ENCODE measurements around the gene RALY. TPM values are rescaled to one million over a fixed set of nuclear protein-coding genes. Genes with fewer than 3 reads are reported as not detected.

Gene RALY
- total RNA-seq (100 to 1,000 TPM; 159 to 160 TPM), polyA plus RNA-seq (230 TPM)

- Mint-ChIP-seq H3K4me1 (peaks cover 57 to 83% (median 78%) of the 10 kb centered on the region in 3 donors), H3K27me3 (peaks cover 0 to 6% of the 10 kb centered on the region in 2 donors), H3K36me3 (peaks cover 0 to 19% (median 4%) of the 10 kb centered on the region in 3 donors), H3K27ac (peak within 1 kb of the TSS; percentile 96 to 99 (median 98)), H3K4me3 (peak within 1 kb of the TSS; percentile 97 to 99 (median 98)), H3K9me3 (no peaks in the 10 kb centered on the region)
- Histone ChIP-seq H3K4me3 (ENCODE audit: low read length) (peak within 1 kb of the TSS; percentile 88), H3K9me3 (ENCODE audit: low read length) (no peaks in the 10 kb centered on the region), H3K27me3 (ENCODE audit: insufficient read depth, low read length, poor library complexity, severe bottlenecking) (no peaks in the 10 kb centered on the region), H3K36me3 (ENCODE audit: insufficient read depth, low read length) (no peaks in the 10 kb centered on the region), H3K27ac (ENCODE audit: low read depth, low read length) (peak within 1 kb of the TSS; percentile 82), H3K4me1 (ENCODE audit: insufficient read depth, low read length) (peaks cover 60% of the 10 kb centered on the region)
- ChIA-PET CTCF (interaction anchor here (0.8 to 1.5 kb wide), 7 partner anchors 8 to 1960 kb away, joined by 3 to 4 read pairs (median 3); partner anchors contain the start of genes EIF2S2 and SCAND1), POLR2A (interaction anchor here (0.6 to 2.6 kb wide), 17 partner anchors 13 to 811 kb away, joined by 3 to 22 read pairs (median 4); partner anchors contain the start of genes CHMP4B, EIF2S2, ITCH and PIGU)
- DNase-seq, result peak; percentile 92 to 98 (median 96)
Measured at GRCh38 chr20:33993576-33994221, at the start of gene RALY. Gene RALY, plus strand, starts transcription at chr20:33993911. Its CDS starts 78,164 bp downstream, at chr20:34072075.

GRCh38 chr20:33944914-33945313 lies 48.8 kb upstream of the RALY start:
- Mint-ChIP-seq H3K36me3 (peaks cover 0 to 17% (median 1%) of the 10 kb centered on the region in 3 donors), H3K4me3 (no peak overlapping the region), H3K27me3 (peaks cover 6 to 7% of the 10 kb centered on the region in 2 donors), H3K9me3 (peaks cover 10 to 24% (median 23%) of the 10 kb centered on the region in 5 donors), H3K27ac (no peak overlapping the region), H3K4me1 (no peaks in the 10 kb centered on the region)
- no peak for DNase-seq
- H3K4me3 ChIP-seq (ENCODE audit: low read length), result no peak overlapping the region
- H3K9me3 ChIP-seq (ENCODE audit: low read length), result peaks cover 16% of the 10 kb centered on the region
- H3K27me3 ChIP-seq (ENCODE audit: insufficient read depth, low read length, poor library complexity, severe bottlenecking), result no peaks in the 10 kb centered on the region
- no peaks in the 10 kb centered on the region for H3K4me1 ChIP-seq (ENCODE audit: insufficient read depth, low read length)
- H3K36me3 ChIP-seq (ENCODE audit: insufficient read depth, low read length), result no peaks in the 10 kb centered on the region
- ChIA-PET CTCF (no interaction called here), POLR2A (no interaction called here)
- H3K27ac ChIP-seq (ENCODE audit: low read depth, low read length), result no peak overlapping the region

- Mint-ChIP-seq H3K36me3 (peaks cover 0 to 18% (median 1%) of the 10 kb centered on the region in 3 donors), H3K27me3 (peaks cover 6 to 7% of the 10 kb centered on the region in 2 donors), H3K4me1 (no peaks in the 10 kb centered on the region), H3K9me3 (peaks cover 10 to 25% (median 23%) of the 10 kb centered on the region in 5 donors), H3K4me3 (no peak overlapping the region), H3K27ac (no peak overlapping the region)
- CTCF ChIA-PET, result no interaction called here
- no peak overlapping the region for H3K27ac ChIP-seq (ENCODE audit: low read depth, low read length)
- no peaks in the 10 kb centered on the region for H3K27me3 ChIP-seq (ENCODE audit: insufficient read depth, low read length, poor library complexity, severe bottlenecking)
- no peaks in the 10 kb centered on the region for H3K4me1 ChIP-seq (ENCODE audit: insufficient read depth, low read length)
- POLR2A ChIA-PET, result interaction anchor here (0.6 kb wide), 1 partner anchor 1776 kb away, joined by 5 read pairs; no protein-coding TSS in a partner anchor
- H3K36me3 ChIP-seq (ENCODE audit: insufficient read depth, low read length), result no peaks in the 10 kb centered on the region
- H3K9me3 ChIP-seq (ENCODE audit: low read length), result peaks cover 16% of the 10 kb centered on the region
- no peak for DNase-seq
- H3K4me3 ChIP-seq (ENCODE audit: low read length), result no peak overlapping the region
Measured at GRCh38 chr20:33945391-33946081, 48.2 kb upstream of the RALY start.

- no peaks in the 10 kb centered on the region for H3K27me3 ChIP-seq (ENCODE audit: insufficient read depth, low read length, poor library complexity, severe bottlenecking)
- DNase-seq, result peak in 4 of 5 donors; percentile 10 to 50 (median 19)
- no peaks in the 10 kb centered on the region for H3K4me1 ChIP-seq (ENCODE audit: insufficient read depth, low read length)
- H3K27ac ChIP-seq (ENCODE audit: low read depth, low read length), result no peak overlapping the region
- Mint-ChIP-seq H3K9me3 (peaks cover 10 to 33% (median 29%) of the 10 kb centered on the region in 5 donors), H3K4me3 (no peak overlapping the region), H3K36me3 (peaks cover 0 to 30% (median 1%) of the 10 kb centered on the region in 3 donors), H3K4me1 (no peaks in the 10 kb centered on the region), H3K27ac (no peak overlapping the region), H3K27me3 (peaks cover 14 to 15% of the 10 kb centered on the region in 2 donors)
- ChIA-PET CTCF (no interaction called here), POLR2A (no interaction called here)
- peaks cover 16% of the 10 kb centered on the region for H3K9me3 ChIP-seq (ENCODE audit: low read length)
- no peak overlapping the region for H3K4me3 ChIP-seq (ENCODE audit: low read length)
- H3K36me3 ChIP-seq (ENCODE audit: insufficient read depth, low read length), result no peaks in the 10 kb centered on the region
Measured at GRCh38 chr20:33947709-33948295, 45.9 kb upstream of the RALY start.

- peaks cover 16% of the 10 kb centered on the region for H3K9me3 ChIP-seq (ENCODE audit: low read length)
- Mint-ChIP-seq H3K27me3 (peaks cover 18 to 19% of the 10 kb centered on the region in 2 donors), H3K4me3 (no peak overlapping the region), H3K27ac (no peak overlapping the region), H3K9me3 (peaks cover 10 to 33% (median 29%) of the 10 kb centered on the region in 5 donors), H3K4me1 (no peaks in the 10 kb centered on the region), H3K36me3 (peaks cover 0 to 35% (median 1%) of the 10 kb centered on the region in 3 donors)
- no peaks in the 10 kb centered on the region for H3K27me3 ChIP-seq (ENCODE audit: insufficient read depth, low read length, poor library complexity, severe bottlenecking)
- H3K27ac ChIP-seq (ENCODE audit: low read depth, low read length), result no peak overlapping the region
- no peaks in the 10 kb centered on the region for H3K36me3 ChIP-seq (ENCODE audit: insufficient read depth, low read length)
- ChIA-PET POLR2A (no interaction called here), CTCF (interaction anchor here (1.0 kb wide), 1 partner anchor 121 kb away, joined by 4 read pairs; no protein-coding TSS in a partner anchor)
- DNase-seq, result no peak
- H3K4me1 ChIP-seq (ENCODE audit: insufficient read depth, low read length), result no peaks in the 10 kb centered on the region
- H3K4me3 ChIP-seq (ENCODE audit: low read length), result no peak overlapping the region
Measured at GRCh38 chr20:33948480-33948879, 45.2 kb upstream of the RALY start.

GRCh38 chr20:33951171-33951570 lies 42.5 kb upstream of the RALY start:
- POLR2A ChIA-PET, result no interaction called here
- H3K36me3 Mint-ChIP-seq, result peaks cover 0 to 35% (median 1%) of the 10 kb centered on the region in 3 donors

GRCh38 chr20:33954504-33954903 lies 39.2 kb upstream of the RALY start:
- H3K4me3 ChIP-seq (ENCODE audit: low read length), result no peak overlapping the region
- no peak overlapping the region for H3K27ac ChIP-seq (ENCODE audit: low read depth, low read length)
- ChIA-PET CTCF (no interaction called here), POLR2A (no interaction called here)
- no peak for DNase-seq
- Mint-ChIP-seq H3K9me3 (peaks cover 0 to 13% (median 8%) of the 10 kb centered on the region in 5 donors), H3K27me3 (peaks cover 10 to 21% of the 10 kb centered on the region in 2 donors), H3K4me3 (no peak overlapping the region), H3K27ac (no peak overlapping the region), H3K36me3 (peaks cover 0 to 18% (median 0%) of the 10 kb centered on the region in 3 donors), H3K4me1 (no peaks in the 10 kb centered on the region)
- H3K36me3 ChIP-seq (ENCODE audit: insufficient read depth, low read length), result no peaks in the 10 kb centered on the region
- no peaks in the 10 kb centered on the region for H3K9me3 ChIP-seq (ENCODE audit: low read length)
- H3K27me3 ChIP-seq (ENCODE audit: insufficient read depth, low read length, poor library complexity, severe bottlenecking), result no peaks in the 10 kb centered on the region
- H3K4me1 ChIP-seq (ENCODE audit: insufficient read depth, low read length), result no peaks in the 10 kb centered on the region

More at GRCh38 chr20:33951171-33951570, 42.5 kb upstream of the RALY start:
- H3K4me3 Mint-ChIP-seq, result no peak overlapping the region
- peaks cover 17 to 21% of the 10 kb centered on the region in 2 donors for H3K27me3 Mint-ChIP-seq
- Histone ChIP-seq H3K27me3 (ENCODE audit: insufficient read depth, low read length, poor library complexity, severe bottlenecking) (no peaks in the 10 kb centered on the region), H3K4me3 (ENCODE audit: low read length) (no peak overlapping the region), H3K27ac (ENCODE audit: low read depth, low read length) (no peak overlapping the region), H3K4me1 (ENCODE audit: insufficient read depth, low read length) (no peaks in the 10 kb centered on the region), H3K9me3 (ENCODE audit: low read length) (peaks cover 16% of the 10 kb centered on the region), H3K36me3 (ENCODE audit: insufficient read depth, low read length) (no peaks in the 10 kb centered on the region)
- CTCF ChIA-PET, result no interaction called here
- no peaks in the 10 kb centered on the region for H3K4me1 Mint-ChIP-seq
- H3K9me3 Mint-ChIP-seq, result peaks cover 10 to 33% (median 29%) of the 10 kb centered on the region in 5 donors
- peak overlapping the region in 1 of 8 donors; percentile 0 for H3K27ac Mint-ChIP-seq
- no peak for DNase-seq

Data from CD8-positive, alpha-beta memory T cell (primary cell).